ENCODE results near the gene BCL2L11.
A peak's percentile ranks its signal among the peaks of the same experiment; 100 is the strongest.
"Not testable (repeated sequence)": the region's sequence is repeated elsewhere in the genome, so short reads cannot be mapped to it uniquely, and the experiment has no call there.

BCL2L11 gene, protein sequence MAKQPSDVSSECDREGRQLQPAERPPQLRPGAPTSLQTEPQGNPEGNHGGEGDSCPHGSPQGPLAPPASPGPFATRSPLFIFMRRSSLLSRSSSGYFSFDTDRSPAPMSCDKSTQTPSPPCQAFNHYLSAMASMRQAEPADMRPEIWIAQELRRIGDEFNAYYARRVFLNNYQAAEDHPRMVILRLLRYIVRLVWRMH

GRCh38 chr2:111120253-111121027, at the start of gene BCL2L11:
TSS of gene BCL2L11 (plus strand) at chr2:111120914. CDS start at chr2:111123746, 2,832 bp downstream.
- DNase-seq (ENCODE audit: low read depth) = peak; percentile 89

DNA sequence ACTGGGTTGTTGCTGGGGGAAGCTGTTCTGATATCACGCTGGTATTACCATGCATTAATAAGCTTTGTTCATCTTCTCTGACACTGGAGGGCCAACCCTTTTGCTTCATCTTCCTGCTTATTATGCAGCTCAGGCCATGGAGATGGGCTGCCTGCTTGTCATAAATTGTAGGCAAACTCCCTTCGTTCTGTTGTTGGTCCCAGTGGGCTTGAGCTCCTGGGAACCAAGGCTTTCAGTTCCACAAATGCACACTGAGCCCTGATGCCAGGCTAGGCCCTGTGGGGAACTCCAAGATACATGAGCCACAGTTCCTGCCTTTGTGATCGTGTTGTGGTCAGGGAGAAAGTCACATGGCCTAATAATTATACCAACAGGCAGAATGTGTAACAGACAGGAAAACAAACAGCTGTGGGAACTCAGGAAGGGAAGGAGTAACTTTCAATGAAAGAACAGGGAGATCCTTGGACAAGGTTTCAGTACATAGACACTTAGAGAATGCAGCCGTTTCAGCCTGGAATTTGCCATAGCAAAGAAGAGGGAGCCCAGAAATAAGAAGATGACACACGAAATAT, 49.0 kb upstream of the BCL2L11 start:
- no peak for DNase-seq (ENCODE audit: low read depth)

- no peak for DNase-seq (ENCODE audit: low read depth)
Observed at GRCh38 chr2:111072220-111072871, 48.4 kb upstream of the BCL2L11 start.

DNA sequence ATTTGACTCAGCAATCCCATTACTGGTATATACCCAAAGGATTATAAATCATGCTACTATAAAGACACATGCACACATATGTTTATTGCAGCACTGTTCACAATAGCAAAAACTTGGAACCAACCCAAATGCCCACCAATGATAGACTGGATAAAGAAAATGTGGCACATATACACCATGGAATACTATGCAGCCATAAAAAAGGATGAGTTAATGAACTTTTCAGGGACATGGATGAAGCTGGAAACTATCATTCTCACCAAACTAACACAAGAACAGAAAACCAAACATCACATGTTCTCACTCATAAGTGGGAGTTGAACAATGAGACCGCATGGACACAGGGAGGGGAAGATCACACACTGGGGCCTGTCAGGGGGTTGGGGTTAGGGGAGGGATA, 38.1 kb upstream of the BCL2L11 start:
- DNase-seq (ENCODE audit: low read depth) = not testable (repeated sequence)

DNA sequence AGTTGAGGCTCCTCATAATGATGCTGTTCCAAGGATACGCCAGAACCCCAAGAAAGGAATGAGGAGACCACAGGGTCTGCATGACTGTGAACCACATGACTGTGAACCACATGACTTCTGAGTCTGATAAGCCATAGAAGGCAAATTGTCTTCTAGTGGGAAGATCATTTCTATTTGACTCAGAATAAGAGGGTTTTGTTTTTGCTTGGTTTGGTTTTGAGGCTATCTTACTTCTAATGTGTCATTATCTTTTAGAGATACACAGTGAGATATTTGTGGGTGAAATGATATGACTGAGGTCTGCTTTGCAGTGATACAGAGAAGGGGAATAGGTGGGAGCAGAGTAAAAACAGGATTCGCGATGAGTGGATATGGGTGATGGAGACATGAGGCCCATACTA, 28.9 kb upstream of the BCL2L11 start:
- no peak for DNase-seq (ENCODE audit: low read depth)

DNA sequence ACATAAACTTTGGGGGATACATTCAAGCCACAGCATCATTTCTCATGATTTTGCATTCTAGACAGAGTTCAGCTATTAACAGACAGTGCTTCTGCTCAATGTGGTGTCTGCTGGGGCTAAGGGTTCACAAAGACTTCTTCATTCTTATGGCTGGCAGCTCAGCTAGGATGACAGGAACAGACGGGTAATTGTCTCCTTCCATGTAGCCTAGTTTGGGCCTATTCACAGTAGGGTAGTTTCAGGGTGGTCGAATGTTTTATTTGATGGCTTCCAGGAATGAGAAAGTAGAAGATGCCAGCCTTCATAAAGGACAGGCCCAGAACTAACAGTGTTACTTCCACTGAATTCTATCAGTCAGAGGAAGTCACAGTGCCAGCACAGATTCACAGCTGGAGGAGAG, 26.0 kb upstream of the BCL2L11 start:
- no peak for DNase-seq (ENCODE audit: low read depth)

DNA sequence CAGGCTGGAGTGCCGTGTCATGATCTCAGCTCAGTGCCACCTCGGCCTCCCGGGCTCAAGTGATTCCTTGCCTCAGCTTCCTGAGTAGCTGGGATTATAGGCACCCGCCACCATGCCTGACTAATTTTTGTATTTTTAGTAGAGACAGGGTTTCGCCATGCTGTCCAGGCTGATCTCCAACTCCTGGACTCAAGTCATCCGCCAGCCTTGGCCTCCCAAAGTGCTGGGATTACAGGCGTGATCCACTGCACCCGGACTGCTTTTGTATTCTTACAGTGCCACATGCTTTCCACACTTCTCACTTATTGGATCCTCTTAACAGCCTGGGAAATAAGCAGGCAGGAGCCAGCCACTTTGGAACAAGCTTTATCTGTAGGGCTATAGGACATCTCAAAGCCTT, 25.3 kb upstream of the BCL2L11 start:
- no peak for DNase-seq (ENCODE audit: low read depth)

- no peak for DNase-seq (ENCODE audit: low read depth)
Observed at GRCh38 chr2:111099402-111099801, 21.3 kb upstream of the BCL2L11 start.

- no peak for DNase-seq (ENCODE audit: low read depth)
Observed at GRCh38 chr2:111100087-111100764, 20.5 kb upstream of the BCL2L11 start.

DNA sequence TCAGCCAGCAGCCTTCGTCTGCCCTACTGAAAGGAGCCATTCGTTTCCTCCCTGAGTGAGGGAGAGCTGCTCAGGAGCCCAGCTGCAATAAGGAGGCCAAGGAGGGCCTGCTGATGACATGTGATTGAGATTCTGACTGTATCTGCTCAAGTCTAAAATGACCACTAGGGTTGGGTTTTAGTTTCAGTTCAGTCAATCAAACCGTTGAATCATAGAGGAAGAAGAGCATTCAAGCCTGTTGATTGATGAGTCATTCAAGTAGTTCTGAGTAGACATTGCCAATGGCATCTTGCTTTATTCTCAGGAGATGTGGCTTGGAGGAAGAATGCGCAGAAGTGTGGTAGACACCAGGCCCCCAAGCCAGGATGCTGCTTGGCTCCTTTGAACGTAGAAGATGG, 19.9 kb upstream of the BCL2L11 start:
- no peak for DNase-seq (ENCODE audit: low read depth)

DNA sequence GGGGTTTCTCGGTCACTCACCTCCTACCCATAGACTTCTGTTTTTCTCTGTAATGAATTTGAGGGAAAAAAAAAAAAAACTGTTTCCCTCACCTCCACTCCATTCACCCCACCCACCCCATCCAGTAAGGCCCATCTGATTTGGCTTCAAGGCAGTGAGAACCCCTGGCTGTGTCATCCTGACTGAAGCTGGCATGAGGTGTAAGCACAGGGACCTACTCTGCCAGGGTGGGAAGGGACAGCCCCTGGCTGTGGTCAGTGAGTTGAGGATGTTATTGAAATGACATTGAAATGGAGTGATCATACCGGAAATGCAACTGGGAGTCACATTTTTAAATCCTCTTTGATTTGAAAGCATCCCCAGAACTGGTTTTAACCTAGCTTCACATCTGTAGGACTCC, 19.1 kb upstream of the BCL2L11 start:
- no peak for DNase-seq (ENCODE audit: low read depth)

DNA sequence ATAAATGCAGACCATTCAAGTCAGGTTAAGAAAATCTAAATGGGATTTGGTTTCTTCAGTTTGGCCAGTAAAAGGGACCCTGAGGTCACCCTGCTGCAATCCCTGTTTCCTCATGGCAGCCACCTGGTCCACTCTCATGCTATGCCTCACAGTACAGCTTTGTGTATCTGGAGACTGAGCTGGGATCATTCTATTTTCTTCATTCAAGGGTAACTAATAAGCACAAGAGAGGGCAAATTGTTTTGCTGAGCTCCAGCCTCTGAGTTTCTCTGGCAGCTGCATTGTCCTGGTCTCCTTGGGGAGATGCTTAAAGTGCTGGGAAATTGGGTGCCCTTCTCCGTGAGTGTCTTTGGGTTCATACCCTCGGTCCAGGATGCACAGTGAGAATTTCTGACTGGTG, 18.5 kb upstream of the BCL2L11 start:
- no peak for DNase-seq (ENCODE audit: low read depth)

- DNase-seq (ENCODE audit: low read depth) = no peak
Observed at GRCh38 chr2:111105926-111106325, 14.8 kb upstream of the BCL2L11 start.

- DNase-seq (ENCODE audit: low read depth) = no peak
Observed at GRCh38 chr2:111106706-111107105, 14.0 kb upstream of the BCL2L11 start.

DNA sequence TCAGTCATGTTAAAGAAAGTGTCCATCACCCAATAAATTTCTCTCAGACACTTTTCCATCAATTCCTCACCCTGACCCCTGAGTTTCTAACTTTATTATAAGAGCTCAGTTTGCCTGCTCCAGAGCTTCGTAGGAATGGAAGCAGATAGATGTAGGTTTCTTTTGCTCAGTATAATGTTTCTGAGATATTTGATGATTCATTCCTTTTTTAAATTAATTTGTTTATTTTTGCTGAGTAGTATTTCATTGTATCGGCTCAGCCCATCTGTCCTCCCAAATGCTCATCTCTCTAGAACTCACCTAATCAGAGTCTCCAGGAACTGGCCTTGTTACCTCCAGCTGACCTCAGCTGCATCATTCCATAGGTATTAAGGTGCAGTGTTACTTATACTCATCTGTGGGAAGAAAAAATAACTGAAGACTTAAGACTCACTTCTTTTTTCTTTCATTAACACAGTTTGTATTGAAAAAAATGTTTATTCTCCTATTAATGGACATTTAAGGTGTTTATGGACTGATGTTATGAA, 11.9 kb upstream of the BCL2L11 start:
- DNase-seq (ENCODE audit: low read depth) = no peak

- no peak for DNase-seq (ENCODE audit: low read depth)
Observed at GRCh38 chr2:111111101-111111755, 9.5 kb upstream of the BCL2L11 start.

DNA sequence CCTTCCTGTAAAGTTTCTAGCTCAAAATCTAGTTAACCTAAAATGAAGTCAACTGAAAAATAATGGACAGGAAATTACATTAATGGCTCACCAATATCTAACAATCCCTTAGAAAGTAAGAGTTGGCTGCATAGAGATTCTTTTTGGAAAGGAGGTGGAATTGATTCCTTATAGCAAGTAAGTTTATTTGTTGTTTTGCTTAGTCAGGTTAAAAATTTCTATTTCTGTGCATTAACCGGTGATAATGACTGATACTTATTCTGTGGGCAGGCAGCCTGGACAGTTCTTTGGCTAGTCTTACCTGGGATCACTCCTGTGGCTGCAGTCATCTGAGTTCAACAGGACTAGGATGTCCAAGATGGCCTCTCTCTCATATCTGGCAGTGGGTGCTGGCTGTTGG, 6.9 kb upstream of the BCL2L11 start:
- DNase-seq (ENCODE audit: low read depth) = no peak

DNA sequence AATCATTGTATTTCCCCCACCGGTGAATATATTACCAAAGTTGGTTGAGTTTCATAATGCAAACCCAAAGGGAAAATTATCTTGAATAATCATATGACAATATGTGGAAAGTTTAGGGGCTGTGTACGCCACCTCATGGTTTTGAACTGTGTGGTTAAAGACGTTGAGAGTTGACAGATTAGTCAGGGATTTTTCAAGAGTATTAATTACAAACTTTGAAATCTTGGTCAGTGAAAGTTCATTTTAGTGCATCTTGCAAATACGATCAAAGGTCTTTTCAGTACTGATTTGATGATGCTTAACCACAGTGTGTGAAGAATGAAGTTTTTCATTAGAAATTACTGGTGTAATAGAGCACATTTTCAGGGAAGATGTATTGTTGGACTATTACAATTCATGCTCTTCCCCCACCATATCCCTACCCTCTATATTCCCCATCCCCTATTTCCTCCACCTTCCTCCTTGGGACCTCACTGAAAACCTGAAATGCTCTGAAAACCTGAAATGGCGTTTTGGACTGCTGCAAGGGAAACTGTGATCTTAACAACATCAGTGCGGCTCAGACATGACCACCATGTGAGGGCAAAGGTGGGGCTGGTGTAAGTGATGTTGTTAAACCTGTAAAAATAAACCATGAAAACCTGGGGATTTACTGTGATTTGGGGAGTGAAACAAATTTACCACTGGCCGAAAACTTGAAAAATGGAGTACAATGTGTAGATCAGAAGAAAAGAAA, 4.5 kb upstream of the BCL2L11 start:
- DNase-seq (ENCODE audit: low read depth) = no peak

DNA sequence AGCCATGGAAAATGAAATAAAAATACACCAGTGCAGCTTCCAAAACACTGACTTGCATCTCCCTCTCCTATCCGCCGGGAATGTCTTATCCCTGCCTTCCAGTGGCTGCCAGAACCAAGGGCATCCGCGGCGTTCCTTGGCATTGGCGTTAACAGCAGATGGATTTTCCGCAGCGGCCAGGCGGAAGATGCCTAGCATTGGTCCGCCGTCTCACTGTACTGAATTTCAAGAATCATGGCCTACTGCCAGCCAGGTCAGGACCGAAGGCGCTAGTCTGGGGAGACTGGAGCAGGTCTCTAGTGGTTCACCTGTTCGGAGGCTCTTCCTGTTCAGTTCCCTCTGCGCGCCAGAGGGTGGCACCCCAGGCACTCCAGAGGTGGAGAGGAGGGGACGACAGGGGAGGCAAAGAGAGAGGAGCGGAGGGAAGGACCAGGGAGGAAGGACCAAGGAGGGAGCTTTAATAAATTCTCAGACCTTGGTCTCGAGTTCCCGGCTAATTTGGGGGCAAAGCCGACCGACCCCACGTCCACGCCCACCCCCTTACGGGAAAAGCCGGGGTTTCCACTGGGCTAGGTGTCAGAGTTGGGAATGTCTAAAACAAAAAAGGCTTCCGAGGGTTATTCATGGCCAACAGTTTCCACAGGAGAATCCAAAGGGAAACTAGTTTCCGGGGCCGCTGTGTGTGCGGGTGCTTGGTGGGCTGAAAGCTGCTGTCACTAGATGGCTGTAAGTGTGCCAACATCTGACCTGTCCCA, 3.7 kb upstream of the BCL2L11 start:
- DNase-seq (ENCODE audit: low read depth) = peak; percentile 65

All from stimulated activated CD4-positive, alpha-beta T cell treated with anti-CD3 and anti-CD28 coated beads, Interleukin-2, amount 100 ng/mL, for 4 hours (primary cell).